SJCRH30 (cell line): ENCODE data around the gene NAPG. TPM values are rescaled to one million over a fixed set of nuclear protein-coding genes. Genes with fewer than 3 reads are reported as not detected.

ENCODE experiments used
- total RNA-seq: library from RNA; depleted of rRNA; stranded (reverse); fragments of >200 nt; shearing (Covaris generic); gene quantifications from 2 replicates; pipeline ENCODE4 v1.2.3, GENCODE V29; 2014; rRNA removed

Gene NAPG
- total RNA-seq, 1 experiment from 2014 or later = 25.5 TPM

Other genes with a start within 250 kb of the NAPG start
- not detected in 2 replicates for gene APCDD1, start 71.4 kb upstream of the NAPG start, total RNA-seq